HUES64 (cell line): ENCODE results near the gene PIP5K1C.

Experiments used
- H3K27ac ChIP-seq: 2 replicates; pipeline ENCODE4 v1.7.0; 2013; ENCODE audit warnings: low read depth, low read length, inconsistent platforms
- H3K27me3 ChIP-seq: 2 replicates; pipeline ENCODE4 v1.6.1; 2013; ENCODE audit warnings: mild to moderate bottlenecking, low read length; ENCODE audit not compliant: insufficient read depth
- H3K36me3 ChIP-seq: 2 replicates; pipeline ENCODE4 v1.6.1; 2013; ENCODE audit warnings: mild to moderate bottlenecking, low read length; ENCODE audit not compliant: insufficient read depth
- H3K4me1 ChIP-seq: 2 replicates; pipeline ENCODE4 v1.6.1; 2013; ENCODE audit warnings: mild to moderate bottlenecking, low read length, moderate library complexity; ENCODE audit not compliant: insufficient read depth
- H3K4me3 ChIP-seq: 2 replicates; pipeline ENCODE4 v1.5.1; 2013; ENCODE audit warnings: mild to moderate bottlenecking, low read length, moderate library complexity
- H3K9ac ChIP-seq: 2 replicates; pipeline ENCODE4 v1.6.1; 2013; ENCODE audit warnings: mild to moderate bottlenecking, low read depth, low read length
- H3K9me3 ChIP-seq: 2 replicates; pipeline ENCODE4 v1.6.1; 2013; ENCODE audit warnings: low read depth, low read length; ENCODE audit not compliant: insufficient read depth
- WGBS: fragments of 150-250, 120-280 bp; methylation state at CpG from one replicate; pipeline ENCODE4 v1.1.7; 2013; ENCODE audit warnings: missing lambda C conversion rate; 5-methylcytosine and 5-hydroxymethylcytosine counted together

The PIP5K1C gene

GRCh38 chr19:3626473-3627350 is 73.6 kb downstream of the PIP5K1C start, which contains the start of gene CACTIN:
CACTIN (minus strand) TSS chr19:3626790; CDS start chr19:3626762, 28 bp downstream.
- Histone ChIP-seq H3K36me3 (peaks cover 12% of the 10 kb centered on the region), H3K9ac (peak within 1 kb of the TSS; percentile 87), H3K27ac (peak within 1 kb of the TSS; percentile 98), H3K27me3 (no peaks in the 10 kb centered on the region), H3K4me1 (no peaks in the 10 kb centered on the region), H3K9me3 (no peaks in the 10 kb centered on the region), H3K4me3 (peak within 1 kb of the TSS; percentile 94)
- WGBS: under 1% methylated on average over 79 of the region's 80 CpGs

- Histone ChIP-seq H3K27me3 (no peaks in the 10 kb centered on the region), H3K36me3 (peaks cover 17% of the 10 kb centered on the region), H3K4me1 (no peaks in the 10 kb centered on the region), H3K4me3 (peak overlapping the region; percentile 94), H3K9ac (peak overlapping the region; percentile 87), H3K27ac (peak overlapping the region; percentile 98), H3K9me3 (no peaks in the 10 kb centered on the region)
- WGBS: 2% methylated on average over 21 of the region's 21 CpGs
These were observed 74.2 kb downstream of the PIP5K1C start for GRCh38 chr19:3625996-3626472.

GRCh38 chr19:3623716-3624115 is 76.6 kb downstream of the PIP5K1C start:
- H3K9ac ChIP-seq: no peak overlapping the region
- no peaks in the 10 kb centered on the region for H3K4me1 ChIP-seq
- H3K27ac ChIP-seq: no peak overlapping the region
- no peak overlapping the region for H3K4me3 ChIP-seq
- H3K36me3 ChIP-seq: peaks cover 17% of the 10 kb centered on the region
- 95% methylated on average over 34 of the region's 34 CpGs for WGBS
- H3K9me3 ChIP-seq: no peaks in the 10 kb centered on the region
- no peaks in the 10 kb centered on the region for H3K27me3 ChIP-seq

- H3K27me3 ChIP-seq: no peaks in the 10 kb centered on the region
- no peak overlapping the region for H3K4me3 ChIP-seq
- H3K36me3 ChIP-seq: peaks cover 17% of the 10 kb centered on the region
- no peaks in the 10 kb centered on the region for H3K9me3 ChIP-seq
- H3K4me1 ChIP-seq: no peaks in the 10 kb centered on the region
- no peak overlapping the region for H3K9ac ChIP-seq
- no peak overlapping the region for H3K27ac ChIP-seq
- 94% methylated on average over 12 of the region's 12 CpGs for WGBS
These were observed 78.0 kb downstream of the PIP5K1C start for GRCh38 chr19:3622224-3622623.

GRCh38 chr19:3621689-3622088 is 78.6 kb downstream of the PIP5K1C start:
- no peaks in the 10 kb centered on the region for H3K9me3 ChIP-seq
- WGBS: 92% methylated on average over 15 of the region's 15 CpGs
- no peaks in the 10 kb centered on the region for H3K4me1 ChIP-seq
- no peaks in the 10 kb centered on the region for H3K27me3 ChIP-seq
- H3K4me3 ChIP-seq: no peak overlapping the region
- H3K27ac ChIP-seq: no peak overlapping the region
- no peak overlapping the region for H3K9ac ChIP-seq
- H3K36me3 ChIP-seq: peaks cover 17% of the 10 kb centered on the region

- H3K27ac ChIP-seq: no peak overlapping the region
- no peaks in the 10 kb centered on the region for H3K9me3 ChIP-seq
- H3K9ac ChIP-seq: no peak overlapping the region
- H3K4me1 ChIP-seq: no peaks in the 10 kb centered on the region
- no peaks in the 10 kb centered on the region for H3K27me3 ChIP-seq
- 94% methylated on average over 23 of the region's 24 CpGs for WGBS
- H3K36me3 ChIP-seq: peaks cover 17% of the 10 kb centered on the region
- no peak overlapping the region for H3K4me3 ChIP-seq
These were observed 79.3 kb downstream of the PIP5K1C start for GRCh38 chr19:3620817-3621547.

- Histone ChIP-seq H3K36me3 (peaks cover 17% of the 10 kb centered on the region), H3K9ac (no peak overlapping the region), H3K27ac (no peak overlapping the region), H3K9me3 (no peaks in the 10 kb centered on the region), H3K4me3 (no peak overlapping the region), H3K4me1 (no peaks in the 10 kb centered on the region), H3K27me3 (no peaks in the 10 kb centered on the region)
- WGBS: 92% methylated on average over 19 of the region's 19 CpGs
These were observed 80.0 kb downstream of the PIP5K1C start for GRCh38 chr19:3620145-3620816.

- H3K27me3 ChIP-seq: no peaks in the 10 kb centered on the region
- H3K4me1 ChIP-seq: no peaks in the 10 kb centered on the region
- no peak overlapping the region for H3K9ac ChIP-seq
- no peak overlapping the region for H3K4me3 ChIP-seq
- peaks cover 17% of the 10 kb centered on the region for H3K36me3 ChIP-seq
- WGBS: 93% methylated on average over 17 of the region's 17 CpGs
- H3K27ac ChIP-seq: no peak overlapping the region
- no peaks in the 10 kb centered on the region for H3K9me3 ChIP-seq
These were observed 80.6 kb downstream of the PIP5K1C start for GRCh38 chr19:3619631-3620012.

- Histone ChIP-seq H3K9me3 (no peaks in the 10 kb centered on the region), H3K27ac (no peak overlapping the region), H3K9ac (no peak overlapping the region), H3K4me3 (no peak overlapping the region), H3K36me3 (peaks cover 17% of the 10 kb centered on the region), H3K4me1 (no peaks in the 10 kb centered on the region), H3K27me3 (no peaks in the 10 kb centered on the region)
- 92% methylated on average over 31 of the region's 31 CpGs for WGBS
These were observed 81.2 kb downstream of the PIP5K1C start for GRCh38 chr19:3618811-3619630.

- no peak overlapping the region for H3K4me3 ChIP-seq
- no peaks in the 10 kb centered on the region for H3K9me3 ChIP-seq
- H3K27ac ChIP-seq: no peak overlapping the region
- WGBS: 79% methylated on average over 31 of the region's 31 CpGs
- peaks cover 13% of the 10 kb centered on the region for H3K36me3 ChIP-seq
- no peaks in the 10 kb centered on the region for H3K27me3 ChIP-seq
- H3K9ac ChIP-seq: no peak overlapping the region
- H3K4me1 ChIP-seq: no peaks in the 10 kb centered on the region
These were observed 82.0 kb downstream of the PIP5K1C start for GRCh38 chr19:3618144-3618810.
